Measurements from ENCODE around the gene ADAR. TPM values are rescaled to one million over a fixed set of nuclear protein-coding genes. Genes with fewer than 3 reads are reported as not detected.

The ADAR gene
- 81.0 and 138 TPM in 2 replicates for total RNA-seq

GRCh38 chr1:154607609-154608396 lies at the start of gene ADAR:
Gene ADAR, minus strand, starts transcription at chr1:154608186. Its CDS starts 180 bp downstream, at chr1:154608006.

DNA sequence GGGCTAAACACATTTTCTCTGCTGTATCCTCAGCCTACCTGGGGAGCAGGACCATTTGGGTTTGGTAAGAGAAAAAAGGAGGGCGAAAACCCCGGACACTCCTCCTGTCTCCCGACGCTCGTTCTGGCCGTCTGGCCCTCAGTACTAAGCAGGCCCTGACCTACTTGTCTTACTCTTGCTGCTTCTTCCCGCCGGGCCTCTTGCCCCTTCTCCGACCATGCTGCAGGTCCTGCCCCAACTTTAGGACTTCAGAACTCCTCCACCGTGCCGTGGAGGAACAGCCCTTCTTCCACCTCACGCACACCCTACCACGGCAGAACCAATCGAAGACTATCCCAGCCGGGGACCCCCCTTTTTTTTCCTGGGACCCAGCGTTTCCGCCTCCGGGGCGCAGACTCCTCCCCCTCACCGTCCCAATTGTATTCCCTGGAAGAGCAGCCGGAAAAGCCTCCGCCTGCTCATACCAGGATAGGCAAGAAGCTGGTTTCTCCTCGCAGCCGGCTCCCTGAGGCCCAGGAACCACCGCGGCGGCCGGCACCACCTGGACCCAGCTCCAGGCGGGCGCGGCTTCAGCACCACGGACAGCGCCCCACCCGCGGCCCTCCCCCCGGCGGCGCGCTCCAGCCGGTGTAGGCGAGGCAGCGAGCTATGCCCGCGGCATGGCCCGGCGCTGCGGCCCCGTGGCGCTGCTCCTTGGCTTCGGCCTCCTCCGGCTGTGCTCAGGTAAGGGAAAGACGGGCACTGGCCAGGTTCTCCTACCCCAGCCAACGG lies 40.4 kb downstream of the ADAR start, which contains the start of gene CHRNB2:
CHRNB2 (plus strand) TSS at position 393 of the 771 bp plus-strand sequence; CDS start at position 660, 267 bp downstream.

DNA sequence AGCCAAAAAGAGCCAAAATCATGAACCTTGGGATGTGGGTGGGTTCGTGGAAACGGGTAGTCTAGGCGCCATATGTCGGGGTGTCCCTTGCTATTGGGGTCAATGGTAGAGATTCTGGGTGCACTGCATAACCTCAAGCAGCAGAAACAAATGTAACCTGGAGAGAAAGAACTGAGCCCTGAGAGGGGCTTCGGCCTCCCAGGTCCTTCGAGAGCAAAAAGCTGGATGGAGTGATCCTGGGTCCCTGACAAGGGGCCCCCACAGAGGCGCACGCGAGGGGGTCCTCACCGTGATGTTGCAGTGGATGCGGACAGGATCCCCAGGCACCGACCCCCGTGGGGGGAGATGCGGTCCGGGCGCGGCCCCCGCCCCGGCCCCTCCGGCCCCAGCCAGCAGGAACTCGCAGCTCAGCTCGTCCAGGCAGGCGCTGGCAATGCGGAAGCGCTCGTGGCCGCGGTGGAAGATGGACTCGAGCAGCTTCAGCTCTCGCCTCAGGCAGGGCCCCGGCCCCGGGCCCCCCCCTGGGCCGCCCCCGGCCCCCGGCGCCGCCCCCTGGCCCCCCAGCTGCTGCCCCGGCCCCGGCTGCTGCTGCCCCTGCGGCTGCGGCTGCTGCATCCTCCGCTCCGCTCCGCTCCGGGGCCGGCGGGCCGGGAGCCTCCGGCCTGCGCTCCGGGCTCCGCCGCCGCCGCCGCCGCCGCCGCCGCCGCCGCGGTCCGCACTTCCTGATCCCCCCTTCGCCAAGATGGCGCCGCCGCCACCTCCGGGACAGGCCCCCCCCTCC lies 49.9 kb downstream of the ADAR start, which contains the start of gene UBE2Q1:
UBE2Q1 (minus strand) TSS at position 724 of the 781 bp plus-strand sequence; CDS start at position 615, 109 bp downstream.

Other genes with a start within 250 kb of the ADAR start
- 24.3 and 35.8 TPM in 2 replicates for gene IL6R, start 202.8 kb downstream of the ADAR start, total RNA-seq
- not detected in 2 replicates for gene TDRD10, start 106.0 kb downstream of the ADAR start, total RNA-seq
- 0.07 TPM in 1 of 2 replicates, not detected in the other for gene SHE, start 105.8 kb downstream of the ADAR start, total RNA-seq
- gene UBE2Q1, start 49.5 kb downstream of the ADAR start, total RNA-seq = 26.3 and 45.6 TPM in 2 replicates
- under 0.01 and 0.07 TPM in 2 replicates for gene CHRNB2, start 40.4 kb downstream of the ADAR start, total RNA-seq

Measured in nasal cavity respiratory epithelium epithelial cell of viscerocranial mucosa (primary cell).